Measurements from ENCODE around the gene KRTAP10-6. TPM values are rescaled to one million over a fixed set of nuclear protein-coding genes. Genes with fewer than 3 reads are reported as not detected.
"Not testable (repeated sequence)": the region's sequence is repeated elsewhere in the genome, so short reads cannot be mapped to it uniquely, and the experiment has no call there.

KRTAP10-6 gene
- total RNA-seq, 2 experiments from 2014 or later, result not detected

GRCh38 chr21:44575307-44576024 is 16.8 kb downstream of the KRTAP10-6 start:
- ChIA-PET CTCF (no interaction called here), POLR2A (no interaction called here)
- TF ChIP-seq CTCF (IDR thresholded peaks at IDR 0.05), result no peak
- Mint-ChIP-seq H3K4me3 (no peak overlapping the region), H3K9me3 (peaks cover 11% of the 10 kb centered on the region), H3K27me3 (peaks cover 5% of the 10 kb centered on the region), H3K36me3 (ENCODE audit: low read depth) (no peaks in the 10 kb centered on the region), H3K27ac (no peak overlapping the region), H3K4me1 (ENCODE audit: low read depth) (peaks cover 4% of the 10 kb centered on the region)
- no peak overlapping the region for H3K4me3 ChIP-seq (ENCODE audit: low read length)
- ATAC-seq (ENCODE audit: poor library complexity) (no peak), DNase-seq (no peak)
- intact Hi-C loops (cut with DNase I, micrococcal nuclease), result no loop called here
- no peaks in the 10 kb centered on the region for H3K36me3 ChIP-seq (ENCODE audit: insufficient read depth, low read length)
- H3K27ac ChIP-seq (ENCODE audit: low read depth in 1 of 2, low read length in 2 of 2), result no peak overlapping the region
- peaks cover 2% of the 10 kb centered on the region for H3K4me1 ChIP-seq (ENCODE audit: insufficient read depth, low read length)
- no peaks in the 10 kb centered on the region for H3K27me3 ChIP-seq (ENCODE audit: control insufficient read depth in 1 of 2, insufficient read depth in 2 of 2, low read length in 2 of 2)
- H3K9me3 ChIP-seq (ENCODE audit: control insufficient read depth in 1 of 2, insufficient read depth in 1 of 2, low read length in 2 of 2), result peaks cover 8 to 42% of the 10 kb centered on the region in 2 experiments

- Histone ChIP-seq H3K9me3 (ENCODE audit: control insufficient read depth in 1 of 2, insufficient read depth in 1 of 2, low read length in 2 of 2) (peaks cover 8 to 35% of the 10 kb centered on the region in 2 experiments), H3K4me3 (ENCODE audit: low read length) (no peak overlapping the region), H3K4me1 (ENCODE audit: insufficient read depth, low read length) (peaks cover 2% of the 10 kb centered on the region), H3K36me3 (ENCODE audit: insufficient read depth, low read length) (no peaks in the 10 kb centered on the region), H3K27ac (ENCODE audit: low read depth in 1 of 2, low read length in 2 of 2) (no peak overlapping the region), H3K27me3 (ENCODE audit: control insufficient read depth in 1 of 2, insufficient read depth in 2 of 2, low read length in 2 of 2) (no peaks in the 10 kb centered on the region)
- intact Hi-C loops (cut with DNase I, micrococcal nuclease), result no loop called here
- CTCF ChIA-PET, result no interaction called here
- POLR2A ChIA-PET, result no interaction called here
- Mint-ChIP-seq H3K36me3 (ENCODE audit: low read depth) (no peaks in the 10 kb centered on the region), H3K27ac (no peak overlapping the region), H3K4me1 (ENCODE audit: low read depth) (peaks cover 4% of the 10 kb centered on the region), H3K27me3 (peaks cover 5% of the 10 kb centered on the region), H3K9me3 (peaks cover 11% of the 10 kb centered on the region), H3K4me3 (no peak overlapping the region)
- TF ChIP-seq CTCF (IDR thresholded peaks at IDR 0.05), result no peak
- ATAC-seq (ENCODE audit: poor library complexity) (no peak), DNase-seq (no peak)
These were observed 17.6 kb downstream of the KRTAP10-6 start for GRCh38 chr21:44574457-44575306.

GRCh38 chr21:44573630-44574456 is 18.5 kb downstream of the KRTAP10-6 start, which contains the start of gene KRTAP10-4:
Gene KRTAP10-4 (plus strand): TSS chr21:44573729. CDS start chr21:44573759, 30 bp downstream.
- H3K27me3 ChIP-seq (ENCODE audit: control insufficient read depth in 1 of 2, insufficient read depth in 2 of 2, low read length in 2 of 2); H3K4me1 ChIP-seq (ENCODE audit: insufficient read depth, low read length); intact Hi-C loops (cut with DNase I, micrococcal nuclease); H3K27me3 Mint-ChIP-seq; ATAC-seq (ENCODE audit: poor library complexity); H3K27ac Mint-ChIP-seq; H3K27ac ChIP-seq (ENCODE audit: low read depth in 1 of 2, low read length in 2 of 2); H3K36me3 Mint-ChIP-seq (ENCODE audit: low read depth); POLR2A ChIA-PET; H3K4me1 Mint-ChIP-seq (ENCODE audit: low read depth); H3K4me3 ChIP-seq (ENCODE audit: low read length); CTCF ChIA-PET; H3K36me3 ChIP-seq (ENCODE audit: insufficient read depth, low read length); DNase-seq; H3K4me3 Mint-ChIP-seq: not testable (repeated sequence)
- H3K9me3 Mint-ChIP-seq, result peaks cover 11% of the 10 kb centered on the region
- H3K9me3 ChIP-seq (ENCODE audit: control insufficient read depth in 1 of 2, insufficient read depth in 1 of 2, low read length in 2 of 2), result peaks cover 8 to 27% of the 10 kb centered on the region in 2 experiments

Measured in CD4-positive, alpha-beta T cell (primary cell).